MCF 10A (cell line): ENCODE data around the gene ZMYM2. TPM values are rescaled to one million over a fixed set of nuclear protein-coding genes. Genes with fewer than 3 reads are reported as not detected.

Experiments
- BruUV-seq: library from RNA; stranded (reverse); fragments of 400-500 nt; replicated peaks from 2 replicates; lab custom pipeline; 2021; lab: Mats Ljungman, UMichigan
- CTCF ChIA-PET: fragments of 300-600 bp; sonication (Branson Sonifier 250); formaldehyde crosslinking; extraction: SDS; loops from one replicate; lab custom pipeline; 2021; ENCODE audit warnings: antibody characterized with exemption, inconsistent platforms; lab: Yijun Ruan, JAX
- POLR2A ChIA-PET: fragments of 300-600, 350-650 bp; sonication (Branson Sonifier 250); formaldehyde crosslinking; extraction: SDS; loops from one replicate; lab custom pipeline; 2020; ENCODE audit warnings: antibody characterized with exemption, inconsistent platforms; lab: Yijun Ruan, JAX
- DNase-seq: peaks from one replicate; pipeline ENCODE4 v3.0.0-alpha.2; 2018; ENCODE audit not compliant: unreplicated experiment
- H3K27ac Mint-ChIP-seq: one replicate; pipeline ENCODE4 v1.8.0; 2022; ENCODE audit warnings: mild to moderate bottlenecking, low read depth, mixed read lengths; ENCODE audit not compliant: unreplicated experiment
- H3K27me3 Mint-ChIP-seq: one replicate; pipeline ENCODE4 v1.8.0; 2022; ENCODE audit warnings: mixed read lengths; ENCODE audit not compliant: insufficient read depth, unreplicated experiment
- H3K36me3 Mint-ChIP-seq: one replicate; pipeline ENCODE4 v1.8.0; 2022; ENCODE audit warnings: mild to moderate bottlenecking, moderate library complexity, mixed read lengths; ENCODE audit not compliant: insufficient read depth, unreplicated experiment
- H3K4me1 Mint-ChIP-seq: one replicate; pipeline ENCODE4 v1.8.0; 2022; ENCODE audit warnings: mixed read lengths; ENCODE audit not compliant: insufficient read depth, unreplicated experiment
- H3K4me3 Mint-ChIP-seq: one replicate; pipeline ENCODE4 v1.8.0; 2022; ENCODE audit warnings: mild to moderate bottlenecking, moderate library complexity, mixed read lengths; ENCODE audit not compliant: unreplicated experiment
- H3K9me3 Mint-ChIP-seq: one replicate; pipeline ENCODE4 v1.8.0; 2022; ENCODE audit warnings: mixed read lengths; ENCODE audit not compliant: unreplicated experiment
- CTCF ChIP-seq: fragments of 200-600 bp; IDR thresholded peaks from one replicate; pipeline ENCODE4 v1.8.0; 2022; ENCODE audit warnings: antibody characterized with exemption, mild to moderate bottlenecking; ENCODE audit not compliant: unreplicated experiment
- intact Hi-C: fragments of 100-400 bp; cut with micrococcal nuclease; formaldehyde crosslinking; loops from 2 replicates; pipeline ENCODE4 v1.14.1; 2022
- total RNA-seq: library from RNA; stranded (reverse); gene quantifications from 2 replicates; pipeline ENCODE4 v1.2.3, GENCODE V29; 2022

ZMYM2 gene
- total RNA-seq, 1 experiment from 2014 or later, result 63.2 TPM

- Mint-ChIP-seq H3K36me3 (peaks cover 23% of the 10 kb centered on the region), H3K27ac (no peak overlapping the region), H3K4me3 (peak overlapping the region; percentile 92), H3K9me3 (no peaks in the 10 kb centered on the region), H3K4me1 (peaks cover 6% of the 10 kb centered on the region), H3K27me3 (no peaks in the 10 kb centered on the region)
- TSS peak; percentile 77 for BruUV-seq
- no peak for DNase-seq
- ChIA-PET CTCF (interaction anchor here (0.7 to 1.4 kb wide), 3 partner anchors 30 to 113 kb away, joined by 3 to 4 read pairs (median 3); no protein-coding TSS in a partner anchor), POLR2A (interaction anchor here (0.7 kb wide), 1 partner anchor 70 kb away, joined by 3 read pairs; no protein-coding TSS in a partner anchor)
- peak; percentile 21 for TF ChIP-seq CTCF
- intact Hi-C loops, result no loop called here
Observed at GRCh38 chr13:19957320-19958154, 990 bp upstream of the ZMYM2 start.

GRCh38 chr13:19959141-19959830, 759 bp downstream of the ZMYM2 start:
- intact Hi-C loops, result no loop called here
- no peaks in the 10 kb centered on the region for H3K9me3 Mint-ChIP-seq
- peaks cover 6% of the 10 kb centered on the region for H3K4me1 Mint-ChIP-seq
- peak overlapping the region; percentile 88 for H3K27ac Mint-ChIP-seq
- peak overlapping the region; percentile 92 for H3K4me3 Mint-ChIP-seq
- peak; percentile 24 for TF ChIP-seq CTCF
- ChIA-PET CTCF (interaction anchor here (0.5 to 1.1 kb wide), 15 partner anchors 9 to 721 kb away, joined by 3 to 15 read pairs (median 3); partner anchors contain the start of gene ZMYM5), POLR2A (interaction anchor here (0.7 to 1.2 kb wide), 7 partner anchors 13 to 201 kb away, joined by 3 to 13 read pairs (median 5); partner anchors contain the start of genes GJA3, PSPC1 and ZMYM5)
- peaks cover 40% of the 10 kb centered on the region for H3K36me3 Mint-ChIP-seq
- peak; percentile 49 for DNase-seq
- no peaks in the 10 kb centered on the region for H3K27me3 Mint-ChIP-seq
- no TSS peak for BruUV-seq

GRCh38 chr13:19959831-19960652, 1.5 kb downstream of the ZMYM2 start:
- peak overlapping the region; percentile 88 for H3K27ac Mint-ChIP-seq
- peak; percentile 71 for TF ChIP-seq CTCF
- H3K36me3 Mint-ChIP-seq, result peaks cover 45% of the 10 kb centered on the region
- ChIA-PET CTCF (interaction anchor here (0.5 to 1.1 kb wide), 18 partner anchors 9 to 722 kb away, joined by 3 to 15 read pairs (median 3); partner anchors contain the start of gene ZMYM5), POLR2A (interaction anchor here (0.7 to 1.2 kb wide), 8 partner anchors 13 to 200 kb away, joined by 3 to 13 read pairs (median 5); partner anchors contain the start of genes GJA3, PSPC1 and ZMYM5)
- no peaks in the 10 kb centered on the region for H3K9me3 Mint-ChIP-seq
- peak; percentile 92 for DNase-seq
- H3K4me3 Mint-ChIP-seq, result peak overlapping the region; percentile 92
- intact Hi-C loops, result loop anchor here (1.0 to 2.0 kb wide), 2 partner anchors 33 to 97 kb away; partner anchors contain the start of gene ZMYM5
- no peaks in the 10 kb centered on the region for H3K27me3 Mint-ChIP-seq
- peaks cover 6% of the 10 kb centered on the region for H3K4me1 Mint-ChIP-seq
- no TSS peak for BruUV-seq
